Activated CD8-positive, alpha-beta memory T cell treated with anti-CD3 and anti-CD28 coated beads, Interleukin-2, amount 10 ng/mL, durations not matched to agents 7 days and 5 days (primary cell): ENCODE results near the gene ERC1. TPM values are rescaled to one million over a fixed set of nuclear protein-coding genes. Genes with fewer than 3 reads are reported as not detected.

ENCODE experiments used
- ATAC-seq: fragments of 150-1000 bp; cut with Tn5 transposase; one replicate; pipeline ENCODE4 v1.10.0; 2021; ENCODE audit warnings: moderate library complexity
- CTCF ChIA-PET: fragments of 350-600 bp; sonication (Branson Sonifier 250); formaldehyde crosslinking; loops from one replicate; lab custom pipeline; 2021; ENCODE audit warnings: antibody characterized with exemption; lab: Charles Lee
- DNase-seq: peaks from one replicate; pipeline ENCODE4 v3.0.0-alpha.2; 2020
- H3K27ac Mint-ChIP-seq: one replicate; pipeline ENCODE4 v1.8.0; 2021; ENCODE audit warnings: mild to moderate bottlenecking, mixed read lengths
- H3K27me3 Mint-ChIP-seq: one replicate; pipeline ENCODE4 v1.8.0; 2021; ENCODE audit warnings: mixed read lengths
- H3K36me3 Mint-ChIP-seq: one replicate; pipeline ENCODE4 v1.8.0; 2021; ENCODE audit warnings: mild to moderate bottlenecking, mixed read lengths
- H3K4me1 Mint-ChIP-seq: one replicate; pipeline ENCODE4 v1.8.0; 2021; ENCODE audit warnings: mixed read lengths
- H3K4me3 Mint-ChIP-seq: one replicate; pipeline ENCODE4 v1.8.0; 2021; ENCODE audit warnings: mild to moderate bottlenecking, moderate library complexity, mixed read lengths
- H3K9me3 Mint-ChIP-seq: one replicate; pipeline ENCODE4 v1.8.0; 2022; ENCODE audit warnings: low read depth, mixed read lengths
- total RNA-seq, 2 experiments: library from RNA; stranded (reverse); gene quantifications; one replicate each; pipeline ENCODE4 v1.2.3, GENCODE V29; 2021

ERC1 gene
- total RNA-seq, 2 experiments from 2014 or later, result 18.8 to 25.2 TPM

DNA sequence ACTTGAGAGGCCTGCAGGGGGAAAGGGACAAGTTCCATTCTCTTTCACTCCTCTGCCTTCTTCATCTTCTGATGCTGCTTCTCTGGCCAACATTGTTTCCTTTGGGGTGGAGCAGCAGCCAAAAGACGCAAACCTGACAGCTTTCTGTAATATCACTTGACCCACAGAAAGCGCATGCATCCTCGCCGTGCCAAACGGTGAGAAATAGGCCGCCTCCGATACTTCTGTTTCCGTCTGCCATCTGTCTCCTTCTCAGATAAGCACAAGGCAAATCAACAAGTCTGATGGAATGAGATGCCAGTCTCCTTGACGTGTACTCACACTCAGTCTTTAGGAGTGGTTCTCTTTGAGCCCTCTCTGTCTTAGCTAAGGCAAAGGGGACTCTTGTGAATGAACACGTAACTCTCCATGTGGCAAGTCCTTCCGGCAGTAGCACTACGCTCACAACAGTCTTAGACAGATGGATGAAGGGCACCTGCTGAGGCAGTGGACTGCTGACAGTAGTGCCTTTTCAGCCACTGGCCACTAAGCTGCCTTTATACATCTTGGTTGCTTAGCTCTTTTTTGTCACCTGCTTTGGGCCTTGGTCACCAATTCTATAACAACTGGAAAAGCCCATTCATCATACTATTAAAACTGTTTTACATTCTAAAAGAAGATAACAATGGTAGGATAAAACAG, 389.3 kb downstream of the ERC1 start:
- Mint-ChIP-seq H3K27ac (no peak overlapping the region), H3K4me3 (no peak overlapping the region), H3K27me3 (no peaks in the 10 kb centered on the region), H3K4me1 (no peaks in the 10 kb centered on the region), H3K36me3 (no peaks in the 10 kb centered on the region), H3K9me3 (no peaks in the 10 kb centered on the region)
- ATAC-seq, result no peak
- CTCF ChIA-PET, result no interaction called here
- no peak for DNase-seq

GRCh38 chr12:1382151-1382550, 391.1 kb downstream of the ERC1 start:
- H3K36me3 Mint-ChIP-seq, result no peaks in the 10 kb centered on the region
- H3K27me3 Mint-ChIP-seq, result no peaks in the 10 kb centered on the region
- no peak overlapping the region for H3K4me3 Mint-ChIP-seq
- DNase-seq (no peak), ATAC-seq (no peak)
- CTCF ChIA-PET, result no interaction called here
- H3K9me3 Mint-ChIP-seq, result no peaks in the 10 kb centered on the region
- H3K27ac Mint-ChIP-seq, result no peak overlapping the region
- H3K4me1 Mint-ChIP-seq, result no peaks in the 10 kb centered on the region

DNA sequence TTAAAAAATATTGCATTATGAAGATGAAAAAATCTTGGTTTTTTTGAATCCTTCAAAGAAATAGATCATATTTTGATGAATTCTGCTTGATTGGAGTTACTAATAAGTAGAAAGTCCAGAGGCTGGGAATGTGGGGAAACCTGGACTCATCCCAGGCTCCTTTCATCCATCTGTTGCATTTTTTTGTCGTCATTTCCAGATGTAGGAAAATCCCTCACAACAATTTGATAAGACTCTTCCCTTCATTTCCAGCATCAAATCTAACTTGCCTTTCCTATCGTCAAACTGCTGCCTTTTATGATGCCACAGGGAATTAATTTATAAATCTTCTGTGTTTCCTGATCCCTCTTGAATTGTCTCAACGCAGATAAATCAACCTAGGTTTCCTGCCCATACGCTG, 391.8 kb downstream of the ERC1 start:
- Mint-ChIP-seq H3K4me1 (no peaks in the 10 kb centered on the region), H3K9me3 (no peaks in the 10 kb centered on the region), H3K27ac (no peak overlapping the region), H3K36me3 (no peaks in the 10 kb centered on the region), H3K4me3 (no peak overlapping the region), H3K27me3 (no peaks in the 10 kb centered on the region)
- ATAC-seq (no peak), DNase-seq (no peak)
- CTCF ChIA-PET, result no interaction called here

- no peak overlapping the region for H3K4me3 Mint-ChIP-seq
- DNase-seq, result no peak
- H3K4me1 Mint-ChIP-seq, result no peaks in the 10 kb centered on the region
- no peak for ATAC-seq
- H3K36me3 Mint-ChIP-seq, result no peaks in the 10 kb centered on the region
- no peaks in the 10 kb centered on the region for H3K9me3 Mint-ChIP-seq
- H3K27me3 Mint-ChIP-seq, result no peaks in the 10 kb centered on the region
- H3K27ac Mint-ChIP-seq, result no peak overlapping the region
- CTCF ChIA-PET, result no interaction called here
Observed at GRCh38 chr12:1383758-1384157, 392.7 kb downstream of the ERC1 start.

DNA sequence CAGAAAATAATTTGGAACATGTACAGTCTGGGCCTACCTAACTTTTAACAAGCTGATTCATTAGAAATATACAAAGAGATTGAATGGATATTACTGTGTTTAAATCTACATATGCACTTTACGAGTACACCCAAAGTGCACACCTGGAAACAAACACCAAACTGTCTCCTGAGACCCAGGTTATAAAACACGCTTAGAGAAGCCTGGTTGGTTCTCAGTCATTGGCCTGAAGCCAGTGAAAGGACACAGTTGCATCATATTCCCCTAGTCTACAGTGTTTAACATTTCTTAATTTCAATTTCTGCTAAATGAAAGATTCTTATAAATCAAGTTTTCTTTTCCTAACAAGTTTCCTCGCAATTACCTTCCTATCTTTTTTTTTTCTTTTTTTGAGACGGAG, 393.9 kb downstream of the ERC1 start:
- no peaks in the 10 kb centered on the region for H3K4me1 Mint-ChIP-seq
- CTCF ChIA-PET, result interaction anchor here (0.8 kb wide), 1 partner anchor 12 kb away, joined by 3 read pairs; no protein-coding TSS in a partner anchor
- H3K4me3 Mint-ChIP-seq, result no peak overlapping the region
- H3K27me3 Mint-ChIP-seq, result no peaks in the 10 kb centered on the region
- no peaks in the 10 kb centered on the region for H3K9me3 Mint-ChIP-seq
- H3K27ac Mint-ChIP-seq, result no peak overlapping the region
- ATAC-seq (no peak), DNase-seq (no peak)
- H3K36me3 Mint-ChIP-seq, result no peaks in the 10 kb centered on the region

GRCh38 chr12:1391722-1392121, 400.7 kb downstream of the ERC1 start:
- DNase-seq (no peak), ATAC-seq (no peak)
- Mint-ChIP-seq H3K4me3 (no peak overlapping the region), H3K27ac (no peak overlapping the region), H3K4me1 (no peaks in the 10 kb centered on the region), H3K9me3 (no peaks in the 10 kb centered on the region), H3K36me3 (peaks cover 9% of the 10 kb centered on the region), H3K27me3 (no peaks in the 10 kb centered on the region)
- CTCF ChIA-PET, result no interaction called here

DNA sequence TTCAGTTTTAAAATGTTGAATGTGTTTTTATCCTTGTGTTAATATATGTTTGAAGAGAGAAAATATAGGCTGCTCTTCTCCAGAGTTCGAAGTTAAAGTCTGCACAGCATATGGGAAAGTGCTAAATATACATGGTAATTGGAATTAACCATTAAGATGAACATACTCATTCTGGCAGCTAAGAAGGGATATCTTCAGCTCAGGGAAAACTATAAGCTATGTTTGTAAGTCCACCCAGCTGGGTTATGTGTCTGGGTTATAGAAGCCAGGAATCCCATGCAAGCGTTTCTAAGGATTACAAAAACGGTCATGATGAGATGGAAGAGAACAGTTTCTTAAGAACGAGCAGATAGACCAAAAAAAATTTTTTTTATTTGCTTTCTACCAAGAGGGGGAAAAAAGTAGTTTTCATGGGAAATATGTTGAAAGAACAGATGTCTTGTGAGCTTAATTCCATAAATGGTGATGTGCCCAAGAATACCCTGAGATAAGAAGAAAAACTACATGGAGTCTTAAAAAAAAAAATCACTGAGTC, 404.5 kb downstream of the ERC1 start:
- Mint-ChIP-seq H3K27me3 (no peaks in the 10 kb centered on the region), H3K4me3 (no peak overlapping the region), H3K4me1 (no peaks in the 10 kb centered on the region), H3K27ac (no peak overlapping the region), H3K9me3 (no peaks in the 10 kb centered on the region), H3K36me3 (peaks cover 9% of the 10 kb centered on the region)
- ATAC-seq, result no peak
- CTCF ChIA-PET, result interaction anchor here (1.4 kb wide), 1 partner anchor 188 kb away, joined by 3 read pairs; no protein-coding TSS in a partner anchor
- no peak for DNase-seq

DNA sequence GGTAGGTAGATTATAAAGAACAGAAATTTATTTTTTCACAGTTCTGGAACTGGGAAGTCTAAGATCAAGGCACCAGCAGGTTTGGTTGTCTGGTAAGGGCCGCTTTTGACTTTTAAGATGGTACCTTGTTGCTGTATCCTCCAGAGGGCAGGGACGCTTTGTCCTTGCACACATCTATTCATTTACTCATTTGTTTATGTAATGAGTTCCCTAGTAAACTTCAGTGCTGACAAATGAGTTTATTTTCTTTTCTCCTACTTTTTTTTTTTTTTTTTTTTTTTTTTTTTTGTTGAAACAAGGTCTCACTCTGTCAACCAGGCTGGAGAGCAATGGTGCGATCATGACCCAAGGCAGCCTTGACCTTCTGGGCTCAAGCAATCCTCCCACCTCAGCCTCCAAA, 407.6 kb downstream of the ERC1 start:
- CTCF ChIA-PET, result no interaction called here
- no peak for DNase-seq
- Mint-ChIP-seq H3K4me1 (no peaks in the 10 kb centered on the region), H3K4me3 (no peak overlapping the region), H3K27ac (no peak overlapping the region), H3K9me3 (no peaks in the 10 kb centered on the region), H3K36me3 (peaks cover 3% of the 10 kb centered on the region), H3K27me3 (no peaks in the 10 kb centered on the region)
- no peak for ATAC-seq

GRCh38 chr12:1401891-1402290, 410.9 kb downstream of the ERC1 start:
- Mint-ChIP-seq H3K36me3 (no peaks in the 10 kb centered on the region), H3K9me3 (no peaks in the 10 kb centered on the region), H3K27ac (no peak overlapping the region), H3K4me3 (no peak overlapping the region), H3K27me3 (no peaks in the 10 kb centered on the region), H3K4me1 (no peaks in the 10 kb centered on the region)
- DNase-seq (no peak), ATAC-seq (no peak)
- CTCF ChIA-PET, result no interaction called here

DNA sequence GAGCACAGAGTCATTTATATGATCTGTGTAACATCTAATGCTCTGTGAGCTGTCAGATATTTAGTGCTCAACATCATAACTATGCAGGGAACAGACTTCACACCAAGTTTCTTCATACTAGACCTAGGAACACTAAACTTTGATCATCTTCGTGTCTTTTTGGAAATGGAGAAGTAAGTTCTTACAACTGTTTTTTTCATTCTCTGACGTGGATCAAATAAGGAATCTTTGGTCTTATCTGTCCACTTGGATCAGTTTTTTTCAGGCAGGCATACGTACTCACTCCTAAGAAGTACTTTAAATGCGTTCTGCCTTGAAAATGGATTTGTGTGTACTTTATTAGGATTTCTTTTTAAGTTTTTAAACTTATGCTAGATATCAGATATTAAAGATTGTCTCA, 412.4 kb downstream of the ERC1 start:
- H3K4me3 Mint-ChIP-seq, result no peak overlapping the region
- no peak overlapping the region for H3K27ac Mint-ChIP-seq
- DNase-seq (no peak), ATAC-seq (no peak)
- H3K4me1 Mint-ChIP-seq, result no peaks in the 10 kb centered on the region
- H3K36me3 Mint-ChIP-seq, result no peaks in the 10 kb centered on the region
- no peaks in the 10 kb centered on the region for H3K27me3 Mint-ChIP-seq
- no peaks in the 10 kb centered on the region for H3K9me3 Mint-ChIP-seq
- CTCF ChIA-PET, result interaction anchor here (1.2 kb wide), 1 partner anchor 285 kb away, joined by 4 read pairs; no protein-coding TSS in a partner anchor

DNA sequence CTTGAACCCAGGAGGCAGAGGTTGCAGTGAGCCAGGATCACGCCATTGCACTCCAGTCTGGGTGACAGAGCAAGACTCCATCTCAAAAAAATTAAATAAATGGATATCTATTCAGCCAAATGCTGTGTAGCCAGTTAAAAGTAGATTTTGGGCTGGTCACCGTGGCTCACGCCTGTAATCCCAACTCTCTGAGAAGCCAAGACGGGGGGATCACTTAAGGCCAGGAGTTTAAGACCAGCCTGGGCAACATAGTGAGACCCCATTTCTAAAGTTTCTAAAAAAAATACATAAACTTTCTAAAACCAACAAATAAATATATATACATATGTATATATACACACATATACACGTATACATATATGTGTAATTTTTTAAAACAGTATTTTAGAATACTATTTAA, 414.6 kb downstream of the ERC1 start:
- H3K36me3 Mint-ChIP-seq, result no peaks in the 10 kb centered on the region
- H3K27ac Mint-ChIP-seq, result no peak overlapping the region
- H3K27me3 Mint-ChIP-seq, result no peaks in the 10 kb centered on the region
- H3K4me3 Mint-ChIP-seq, result no peak overlapping the region
- CTCF ChIA-PET, result no interaction called here
- no peaks in the 10 kb centered on the region for H3K9me3 Mint-ChIP-seq
- H3K4me1 Mint-ChIP-seq, result no peaks in the 10 kb centered on the region
- ATAC-seq (no peak), DNase-seq (no peak)

GRCh38 chr12:1410794-1411193, 419.8 kb downstream of the ERC1 start:
- H3K9me3 Mint-ChIP-seq, result no peaks in the 10 kb centered on the region
- peaks cover 8% of the 10 kb centered on the region for H3K36me3 Mint-ChIP-seq
- H3K27me3 Mint-ChIP-seq, result no peaks in the 10 kb centered on the region
- H3K4me3 Mint-ChIP-seq, result no peak overlapping the region
- ATAC-seq (no peak), DNase-seq (no peak)
- CTCF ChIA-PET, result no interaction called here
- H3K4me1 Mint-ChIP-seq, result no peaks in the 10 kb centered on the region
- no peak overlapping the region for H3K27ac Mint-ChIP-seq

- H3K4me3 Mint-ChIP-seq, result no peak overlapping the region
- no peaks in the 10 kb centered on the region for H3K27me3 Mint-ChIP-seq
- H3K36me3 Mint-ChIP-seq, result peaks cover 16% of the 10 kb centered on the region
- H3K4me1 Mint-ChIP-seq, result no peaks in the 10 kb centered on the region
- H3K9me3 Mint-ChIP-seq, result no peaks in the 10 kb centered on the region
- H3K27ac Mint-ChIP-seq, result no peak overlapping the region
- DNase-seq, result no peak
- no peak for ATAC-seq
- CTCF ChIA-PET, result interaction anchor here (2.0 kb wide), 1 partner anchor 168 kb away, joined by 5 read pairs; no protein-coding TSS in a partner anchor
Observed at GRCh38 chr12:1413930-1414329, 422.9 kb downstream of the ERC1 start.

GRCh38 chr12:1418144-1418543, 427.1 kb downstream of the ERC1 start:
- peaks cover 12% of the 10 kb centered on the region for H3K9me3 Mint-ChIP-seq
- ATAC-seq (no peak), DNase-seq (no peak)
- no peak overlapping the region for H3K4me3 Mint-ChIP-seq
- H3K36me3 Mint-ChIP-seq, result peaks cover 40% of the 10 kb centered on the region
- H3K27me3 Mint-ChIP-seq, result no peaks in the 10 kb centered on the region
- H3K4me1 Mint-ChIP-seq, result peaks cover 10% of the 10 kb centered on the region
- no peak overlapping the region for H3K27ac Mint-ChIP-seq
- CTCF ChIA-PET, result interaction anchor here (1.6 kb wide), 1 partner anchor 300 kb away, joined by 5 read pairs; no protein-coding TSS in a partner anchor
